ENCODE measurements around the gene BRD4. TPM values are rescaled to one million over a fixed set of nuclear protein-coding genes. Genes with fewer than 3 reads are reported as not detected.
"Not testable (repeated sequence)": the region's sequence is repeated elsewhere in the genome, so short reads cannot be mapped to it uniquely, and the experiment has no call there.

Gene BRD4
- total RNA-seq, 1 donor from 2014 or later = 104 TPM

GRCh38 chr19:15337202-15337601 lies 4.9 kb upstream of the BRD4 start:
- ATAC-seq = no peak
- intact Hi-C loops (cut with DNase I) = no loop called here

GRCh38 chr19:15335992-15336391 lies 3.7 kb upstream of the BRD4 start:
- H3K27ac ChIP-seq; H3K4me3 ChIP-seq; ATAC-seq; intact Hi-C loops (cut with DNase I); H3K27me3 ChIP-seq (ENCODE audit: low read depth); DNase-seq; H3K9me3 ChIP-seq; H3K36me3 ChIP-seq: not testable (repeated sequence)
- peaks cover 19% of the 10 kb centered on the region for H3K4me1 ChIP-seq

More at GRCh38 chr19:15337202-15337601, 4.9 kb upstream of the BRD4 start:
- no peak for DNase-seq
- Histone ChIP-seq H3K4me3 (no peak overlapping the region), H3K4me1 (peaks cover 18% of the 10 kb centered on the region), H3K27ac (no peak overlapping the region), H3K27me3 (ENCODE audit: low read depth) (no peaks in the 10 kb centered on the region), H3K9me3 (no peaks in the 10 kb centered on the region), H3K36me3 (no peaks in the 10 kb centered on the region)
- TF ChIP-seq CTCF (IDR thresholded peaks at IDR 0.05) = no peak

- Histone ChIP-seq H3K4me3 (peak overlapping the region; percentile 95), H3K27ac (peak overlapping the region; percentile 89), H3K4me1 (peaks cover 60% of the 10 kb centered on the region), H3K36me3 (no peaks in the 10 kb centered on the region), H3K9me3 (no peaks in the 10 kb centered on the region), H3K27me3 (ENCODE audit: low read depth) (no peaks in the 10 kb centered on the region)
- intact Hi-C loops (cut with DNase I) = no loop called here
- no peak for TF ChIP-seq CTCF (IDR thresholded peaks at IDR 0.05)
- peak; percentile 47 to 54 for ATAC-seq
- DNase-seq = peak; percentile 71
Measured at GRCh38 chr19:15331419-15332310, 674 bp downstream of the BRD4 start.

- DNase-seq = no peak
- intact Hi-C loops (cut with DNase I) = no loop called here
Measured at GRCh38 chr19:15330801-15331418, 1.4 kb downstream of the BRD4 start.

GRCh38 chr19:15328312-15328711 lies 4.0 kb downstream of the BRD4 start:
- no peaks in the 10 kb centered on the region for H3K36me3 ChIP-seq
- ATAC-seq (peak; percentile 64 to 66), DNase-seq (no peak)
- TF ChIP-seq CTCF (IDR thresholded peaks at IDR 0.05) = no peak
- peaks cover 83% of the 10 kb centered on the region for H3K4me1 ChIP-seq
- intact Hi-C loops (cut with DNase I) = no loop called here
- no peak overlapping the region for H3K27ac ChIP-seq
- H3K9me3 ChIP-seq = no peaks in the 10 kb centered on the region
- H3K27me3 ChIP-seq (ENCODE audit: low read depth) = no peaks in the 10 kb centered on the region
- no peak overlapping the region for H3K4me3 ChIP-seq

More at GRCh38 chr19:15330801-15331418, 1.4 kb downstream of the BRD4 start:
- Histone ChIP-seq H3K36me3 (no peaks in the 10 kb centered on the region), H3K4me3 (peak overlapping the region; percentile 95), H3K27ac (peak overlapping the region; percentile 89), H3K27me3 (ENCODE audit: low read depth) (no peaks in the 10 kb centered on the region), H3K4me1 (peaks cover 68% of the 10 kb centered on the region), H3K9me3 (no peaks in the 10 kb centered on the region)
- no peak for TF ChIP-seq CTCF (IDR thresholded peaks at IDR 0.05)
- peak; percentile 48 to 74 for ATAC-seq

All from lower lobe of right lung (tissue), 2 donors.